HFF-Myc (cell line): ENCODE data around the gene JMJD6.

Source experiments
- DNase-seq: peaks from one replicate; pipeline ENCODE4 v3.0.0-alpha.2; 2011; ENCODE audit warnings: low read depth; ENCODE audit errors: extremely low read depth
- H3K4me3 ChIP-seq: replicated peaks from 2 replicates; pipeline ENCODE4 v1.5.1; 2011; ENCODE audit warnings: low read depth, mild to moderate bottlenecking, control low read depth, low read length
- CTCF ChIP-seq: IDR thresholded peaks from 2 replicates; pipeline ENCODE4 v1.5.1; 2012; ENCODE audit warnings: mild to moderate bottlenecking, low read depth, low read length, control low read depth; ENCODE audit errors: missing control alignments

Gene JMJD6

GRCh38 chr17:76726231-76726775 lies at the start of gene JMJD6:
Gene JMJD6 (minus strand): TSS chr17:76726606. CDS start chr17:76726475, 131 bp downstream.
- peak; percentile 84 for DNase-seq

GRCh38 chr17:76775021-76775600 lies 48.7 kb upstream of the JMJD6 start:
- H3K4me3 ChIP-seq: no peak overlapping the region
- no peak for DNase-seq
- no peak for TF ChIP-seq CTCF

More at GRCh38 chr17:76726231-76726775, at the start of gene JMJD6:
- H3K4me3 ChIP-seq: peak within 1 kb of the TSS; percentile 67
- no peak for TF ChIP-seq CTCF

GRCh38 chr17:76772842-76773525 lies 46.6 kb upstream of the JMJD6 start:
- DNase-seq: peak; percentile 92
- TF ChIP-seq CTCF: no peak
- peak overlapping the region; percentile 31 for H3K4me3 ChIP-seq

GRCh38 chr17:76758570-76758969 lies 32.2 kb upstream of the JMJD6 start:
- H3K4me3 ChIP-seq: no peak overlapping the region
- TF ChIP-seq CTCF: no peak
- no peak for DNase-seq

GRCh38 chr17:76757256-76757655 lies 30.9 kb upstream of the JMJD6 start:
- no peak overlapping the region for H3K4me3 ChIP-seq
- TF ChIP-seq CTCF: no peak
- no peak for DNase-seq

GRCh38 chr17:76755285-76755684 lies 28.9 kb upstream of the JMJD6 start:
- DNase-seq: no peak
- TF ChIP-seq CTCF: no peak
- no peak overlapping the region for H3K4me3 ChIP-seq
